GM19328 (cell line): ENCODE results near the gene TDRD3.

Experiments used
- ATAC-seq: cut with Tn5 transposase; IDR thresholded peaks from one replicate; pipeline ENCODE4 v1.9.1; 2021; ENCODE audit warnings: mild to moderate bottlenecking, moderate library complexity; ENCODE audit not compliant: unreplicated experiment

TDRD3 gene

DNA sequence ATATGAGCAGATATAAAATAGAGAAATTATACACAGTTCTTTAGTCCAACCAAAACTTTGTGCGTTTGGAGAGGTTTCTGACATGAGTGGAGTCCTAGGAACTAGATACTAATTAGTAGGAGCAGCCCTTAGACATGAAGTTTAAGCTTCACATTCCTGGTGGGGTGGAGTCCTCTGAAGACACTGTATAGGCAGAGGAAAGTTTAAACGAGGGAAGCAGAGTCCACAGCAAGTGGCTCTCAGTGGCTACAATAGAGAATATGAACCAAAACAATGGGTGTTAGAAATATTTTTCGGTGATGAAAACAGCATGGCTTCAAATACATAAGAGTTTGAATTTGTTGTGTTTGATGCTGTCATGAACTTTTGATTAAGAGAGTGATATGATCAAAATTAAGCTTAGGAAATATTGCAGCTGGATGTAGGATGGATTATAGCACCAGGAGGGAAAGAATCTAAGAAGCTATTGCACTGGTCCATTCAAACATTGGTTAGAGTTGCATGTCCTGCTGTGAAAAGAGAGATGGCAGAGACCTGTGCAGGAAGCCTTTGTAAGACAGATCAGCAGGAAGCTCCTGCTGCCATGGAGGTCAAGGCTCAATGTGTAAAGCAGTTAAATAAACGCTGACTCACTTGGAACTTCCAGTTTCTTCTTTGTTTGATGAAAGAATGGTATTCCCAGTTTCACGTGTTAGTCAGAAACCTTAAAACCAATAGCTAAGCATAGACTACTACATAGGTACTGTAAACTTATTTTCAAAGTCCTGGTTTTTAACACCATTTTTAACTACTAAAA lies 175.2 kb downstream of the TDRD3 start:
- no peak for ATAC-seq

DNA sequence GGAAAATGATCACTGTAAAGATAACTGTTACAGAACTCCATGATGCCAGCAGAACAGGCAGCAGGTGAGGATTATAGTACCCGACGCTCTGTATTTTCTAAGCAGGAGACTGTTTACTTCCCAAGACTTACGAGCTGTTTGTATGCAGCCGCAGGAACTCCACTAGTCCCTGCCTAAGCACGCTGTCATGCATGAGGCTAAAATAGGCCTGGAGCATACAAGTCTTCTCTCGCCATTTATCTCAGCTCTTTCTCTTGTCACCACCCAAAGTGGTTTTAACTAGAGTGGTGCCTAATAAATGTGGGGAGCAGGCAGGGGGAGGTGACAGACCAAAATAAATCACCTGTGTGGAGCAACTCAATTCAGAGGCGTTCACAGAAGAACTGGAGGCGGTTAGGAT lies 175.8 kb downstream of the TDRD3 start:
- no peak for ATAC-seq

DNA sequence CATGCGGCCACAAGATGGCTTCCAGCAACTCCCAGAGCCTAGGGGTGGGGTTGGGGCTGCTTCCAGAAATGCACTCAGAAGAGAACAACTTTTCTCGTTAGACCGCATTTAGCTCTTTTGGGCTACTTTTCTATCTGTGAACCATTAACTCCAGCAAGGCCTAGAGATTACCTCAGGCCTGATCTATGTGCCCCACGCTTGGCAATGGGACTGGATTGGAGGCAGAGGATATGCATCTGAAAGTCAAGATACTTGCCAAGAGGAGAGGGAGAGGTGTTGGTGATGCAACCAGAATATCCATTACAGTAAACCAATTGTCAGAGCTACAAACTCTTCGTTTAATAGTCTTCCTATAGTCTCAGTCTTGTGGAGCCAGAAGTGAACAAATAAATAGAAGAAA lies 177.7 kb downstream of the TDRD3 start:
- ATAC-seq, result no peak

DNA sequence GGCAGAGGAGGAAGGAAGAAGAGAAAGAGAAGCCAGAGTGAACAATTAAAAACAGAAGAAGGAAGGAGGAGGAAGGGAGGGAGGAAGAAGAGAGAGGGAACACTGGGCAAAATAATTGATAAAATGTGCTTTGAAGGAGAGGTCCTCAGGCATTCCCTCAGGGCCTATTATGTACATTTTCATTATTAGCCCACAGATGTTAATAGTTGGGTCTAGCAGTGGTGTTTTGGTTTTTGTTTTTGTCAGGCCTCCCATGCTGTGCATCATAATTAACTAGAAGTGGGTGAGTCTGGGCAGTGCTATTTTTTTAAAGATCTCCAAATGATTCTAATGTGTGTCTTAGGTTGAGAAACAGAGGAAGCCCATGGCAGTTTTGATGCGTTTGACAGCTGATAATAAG lies 178.1 kb downstream of the TDRD3 start:
- ATAC-seq, result no peak

DNA sequence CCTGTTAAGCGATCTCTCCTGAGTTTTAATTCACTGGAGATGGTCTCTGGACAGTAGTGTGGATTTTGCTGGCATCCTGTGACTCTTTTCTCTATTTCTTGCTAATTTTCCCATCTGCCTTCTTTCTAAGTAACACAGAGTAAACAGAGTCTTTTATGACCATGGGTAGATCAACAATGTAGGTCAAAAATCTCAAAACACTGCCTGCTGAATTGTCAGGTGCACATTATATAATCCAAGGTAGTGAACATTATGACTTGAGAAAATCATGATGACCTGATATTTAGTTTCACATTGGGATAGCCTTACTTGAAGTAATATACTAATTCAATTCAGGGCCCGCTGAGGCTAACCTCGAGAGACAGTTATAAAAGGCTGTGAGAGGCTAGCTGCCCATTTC lies 180.7 kb downstream of the TDRD3 start:
- no peak for ATAC-seq

DNA sequence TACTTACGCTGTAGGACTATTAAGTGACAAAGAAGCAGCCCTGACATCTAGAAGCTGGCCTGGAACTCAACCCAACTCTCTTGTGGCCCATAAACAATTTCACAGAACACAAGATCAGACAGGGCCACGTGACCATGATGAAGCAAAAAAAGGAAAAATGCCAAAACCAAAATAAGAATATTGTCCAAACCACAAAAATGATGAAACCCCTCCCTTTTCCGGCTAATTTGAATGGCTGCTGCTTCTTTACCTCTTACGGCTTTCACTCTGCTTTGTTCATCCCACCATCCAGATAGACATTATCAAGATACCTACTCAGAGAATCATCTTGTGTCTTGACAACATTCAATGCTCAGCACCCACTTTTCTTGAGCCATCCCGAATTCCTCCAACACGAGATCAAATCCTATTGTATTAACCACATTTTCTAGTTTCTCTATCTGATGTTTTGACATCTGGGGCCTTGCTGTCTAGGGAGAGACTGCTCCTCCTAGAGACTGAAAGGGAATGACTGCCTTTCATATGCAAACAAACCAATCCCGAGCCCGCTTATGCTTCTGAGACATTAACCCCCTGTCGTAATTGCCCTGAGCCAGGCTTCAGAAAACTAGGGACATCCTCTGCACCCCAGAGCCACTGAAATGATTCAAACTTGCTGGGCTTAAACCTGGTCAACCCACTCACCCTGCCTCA lies 186.3 kb downstream of the TDRD3 start:
- ATAC-seq, result no peak

DNA sequence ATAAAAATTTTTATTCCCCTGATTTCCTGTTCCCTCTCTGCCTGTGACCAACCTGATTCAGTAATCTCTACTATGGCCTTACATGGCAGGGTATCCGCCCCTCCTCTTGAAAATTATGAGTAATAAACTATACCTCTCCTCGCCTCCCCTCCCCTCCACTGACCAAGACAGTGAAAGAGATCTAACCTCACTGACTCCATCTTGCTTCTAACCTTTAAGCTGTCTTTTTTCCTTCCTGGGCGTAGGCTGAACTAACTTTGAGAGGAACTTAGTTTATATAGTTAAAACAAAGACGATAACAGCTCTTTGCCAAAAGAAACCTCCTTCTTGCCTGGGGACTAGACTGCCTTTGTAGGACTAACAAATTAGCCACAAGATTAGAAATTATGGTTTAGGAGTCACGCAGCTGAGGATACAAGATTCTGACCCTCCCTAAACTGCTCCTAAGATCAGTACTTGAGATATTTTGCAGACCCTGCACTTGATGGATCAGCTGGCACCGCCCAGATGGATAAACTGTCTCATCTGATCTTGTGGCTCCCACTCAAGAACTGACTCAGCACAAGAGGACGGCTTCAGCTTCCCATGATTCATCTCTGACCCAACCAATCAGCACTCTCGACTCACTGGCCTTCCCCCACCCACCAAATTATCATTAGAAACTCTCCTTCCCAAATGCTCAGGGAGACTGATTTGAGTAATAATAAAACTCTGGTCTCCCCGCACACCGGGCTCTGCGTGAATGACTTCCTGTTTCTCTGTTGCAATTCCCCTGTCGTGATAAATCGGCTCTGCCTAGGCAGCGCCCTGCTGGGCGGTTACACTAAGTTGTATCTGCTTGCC lies 187.1 kb downstream of the TDRD3 start:
- no peak for ATAC-seq

DNA sequence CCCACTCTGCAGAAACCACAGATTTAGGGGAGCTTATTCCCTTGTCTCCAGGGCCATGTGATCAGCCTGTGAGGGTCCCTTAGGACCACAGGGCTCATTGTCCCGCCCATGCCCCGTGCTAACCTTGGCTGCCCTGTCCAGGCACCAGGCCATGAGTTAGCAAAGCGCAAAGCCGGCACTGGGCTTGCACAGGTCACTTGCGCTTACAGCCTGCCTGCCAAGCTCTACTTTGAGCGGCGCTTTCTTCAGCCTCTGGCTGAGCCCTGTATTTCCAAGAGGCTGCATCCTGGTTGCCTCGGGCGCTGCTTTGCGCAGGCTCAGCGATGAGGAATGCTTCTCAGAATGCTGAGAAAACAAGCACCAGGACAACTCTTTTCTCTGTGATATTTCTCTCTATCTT lies 188.0 kb downstream of the TDRD3 start:
- no peak for ATAC-seq

DNA sequence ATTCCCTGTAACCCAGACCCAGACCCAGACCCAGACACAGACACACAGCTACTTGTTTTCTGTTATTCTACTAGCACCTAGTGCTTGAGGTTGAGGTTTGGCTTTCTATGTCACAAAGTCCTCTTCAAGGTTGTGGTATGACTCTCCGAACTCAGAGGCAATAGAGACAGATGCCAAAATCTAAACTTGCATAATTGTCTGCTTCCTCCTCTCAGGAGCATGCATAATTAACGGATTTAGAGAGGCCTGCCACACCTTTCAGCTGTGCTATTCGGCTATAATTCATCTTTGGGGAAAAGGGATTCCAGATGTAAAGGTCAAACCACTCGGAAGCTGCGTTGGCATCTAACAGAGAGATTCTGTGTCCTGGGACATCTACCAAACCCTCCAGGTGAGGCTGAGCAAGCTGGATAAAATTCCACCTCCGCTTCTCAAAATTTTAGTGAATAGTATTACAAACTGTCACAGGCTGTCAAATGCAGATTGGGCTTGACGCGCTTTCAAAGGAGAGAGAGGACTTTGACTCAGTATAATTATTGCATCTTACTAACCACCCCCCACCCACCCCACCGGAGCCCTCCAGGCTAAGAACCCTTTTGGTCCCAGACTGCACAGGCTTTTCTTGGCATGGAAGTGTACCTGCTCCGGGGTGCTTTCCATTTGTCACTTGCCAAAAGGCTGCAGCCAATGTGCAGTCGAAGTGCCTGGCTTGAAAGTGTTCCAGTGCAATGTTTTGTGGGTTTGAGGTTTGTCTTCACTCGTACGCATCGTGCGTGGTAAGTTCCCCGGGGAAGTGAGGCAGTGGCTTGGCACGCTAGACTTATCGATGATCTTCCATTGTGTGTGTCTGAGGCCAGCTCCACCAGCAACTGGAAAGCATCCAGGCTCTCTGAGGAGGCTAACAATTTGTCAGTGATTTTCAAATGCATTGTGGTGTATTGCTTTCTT lies 194.1 kb downstream of the TDRD3 start:
- ATAC-seq, result no peak

DNA sequence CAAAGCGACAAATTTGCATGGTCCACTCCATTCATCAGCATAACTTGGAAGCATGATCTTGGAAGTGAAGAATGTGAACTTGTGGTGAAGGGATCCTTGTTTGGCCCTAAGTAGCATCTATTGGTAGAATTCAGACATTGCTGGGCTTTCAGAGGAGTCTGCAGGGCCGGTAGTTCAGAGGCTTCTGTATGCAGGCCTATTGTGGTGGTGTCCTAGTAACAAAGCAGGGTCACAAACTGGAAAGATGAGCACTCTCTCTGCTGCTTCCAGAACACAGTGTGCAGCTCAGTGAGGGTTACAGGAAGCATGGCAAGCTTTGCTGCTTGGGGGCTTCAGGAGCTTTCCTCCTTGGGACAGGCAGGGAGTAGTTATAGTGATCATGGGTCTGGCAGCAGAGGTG lies 206.0 kb downstream of the TDRD3 start:
- ATAC-seq, result no peak

DNA sequence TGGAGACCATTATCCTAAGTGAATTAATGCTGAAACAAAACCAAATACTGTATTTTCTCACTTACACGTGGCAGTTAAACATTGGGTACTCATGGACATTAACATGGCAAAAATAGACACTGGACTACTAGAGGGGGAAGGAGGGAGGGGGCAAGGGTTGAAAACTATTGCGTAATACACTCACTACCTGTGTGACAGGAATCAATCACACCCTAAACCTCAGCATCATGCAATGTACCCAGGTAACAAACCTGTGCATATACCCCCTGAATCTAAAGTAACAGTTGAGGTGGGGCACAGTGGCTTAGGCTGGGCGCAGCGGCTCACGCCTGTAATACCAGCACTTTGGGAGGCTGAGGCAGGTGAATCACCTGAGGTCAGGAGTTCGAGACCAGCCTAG lies 207.0 kb downstream of the TDRD3 start:
- no peak for ATAC-seq

DNA sequence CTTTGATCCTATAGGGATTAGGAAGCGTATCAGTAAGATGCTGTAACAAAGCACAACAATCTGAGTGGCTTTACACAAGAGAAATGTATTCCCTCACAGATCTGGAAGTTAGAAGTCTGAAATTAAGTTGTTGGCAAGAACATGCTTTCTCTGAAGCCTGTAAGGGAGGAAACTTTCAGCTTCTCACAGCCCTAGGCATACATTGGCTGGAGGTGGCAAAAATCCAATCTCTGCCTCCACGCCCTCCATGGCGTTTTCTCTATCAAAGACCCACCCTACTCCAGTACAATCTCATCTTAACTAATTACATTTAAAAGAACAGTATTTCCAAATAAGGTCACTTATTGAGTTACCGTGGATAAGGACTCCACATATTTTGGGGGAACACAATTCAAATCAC lies 211.9 kb downstream of the TDRD3 start:
- no peak for ATAC-seq

DNA sequence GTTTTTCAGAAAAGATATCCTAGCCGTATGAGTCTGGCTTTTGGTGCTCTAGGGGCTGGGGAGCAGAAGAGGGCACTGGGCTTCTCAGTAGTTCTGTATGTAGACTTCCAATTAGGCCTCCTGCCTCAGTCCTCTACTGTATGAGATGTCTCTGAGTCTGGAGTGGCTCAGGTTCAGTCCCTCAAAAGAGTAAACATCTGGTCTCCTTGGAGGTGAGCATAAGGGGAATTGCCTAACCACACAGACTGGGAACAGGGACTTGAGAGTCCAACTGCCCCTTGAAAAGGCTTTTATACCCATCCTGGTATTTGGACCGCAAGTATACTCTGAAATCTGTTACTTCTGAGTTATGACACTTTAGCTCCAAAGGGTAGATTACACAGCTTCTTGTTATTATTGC lies 214.5 kb downstream of the TDRD3 start:
- ATAC-seq, result no peak

DNA sequence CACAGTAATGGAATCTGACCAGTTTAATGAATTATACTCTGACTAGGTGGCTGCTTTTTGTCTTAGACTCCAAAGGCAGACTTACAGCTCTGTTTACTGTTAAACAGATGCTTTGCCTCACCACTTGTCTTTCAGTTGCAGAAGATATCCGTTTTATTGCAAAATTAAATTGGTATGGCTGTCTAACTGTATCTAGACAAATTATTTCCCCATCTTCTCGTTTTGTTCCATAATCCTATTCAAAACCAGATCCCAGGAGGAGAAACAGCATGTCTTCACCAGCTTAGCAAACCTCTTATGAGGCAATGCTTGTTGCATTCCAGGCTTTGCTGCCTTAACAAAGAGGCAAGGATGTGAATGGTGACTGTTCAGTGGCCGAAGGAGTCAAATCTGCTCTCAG lies 215.6 kb downstream of the TDRD3 start:
- ATAC-seq, result no peak

DNA sequence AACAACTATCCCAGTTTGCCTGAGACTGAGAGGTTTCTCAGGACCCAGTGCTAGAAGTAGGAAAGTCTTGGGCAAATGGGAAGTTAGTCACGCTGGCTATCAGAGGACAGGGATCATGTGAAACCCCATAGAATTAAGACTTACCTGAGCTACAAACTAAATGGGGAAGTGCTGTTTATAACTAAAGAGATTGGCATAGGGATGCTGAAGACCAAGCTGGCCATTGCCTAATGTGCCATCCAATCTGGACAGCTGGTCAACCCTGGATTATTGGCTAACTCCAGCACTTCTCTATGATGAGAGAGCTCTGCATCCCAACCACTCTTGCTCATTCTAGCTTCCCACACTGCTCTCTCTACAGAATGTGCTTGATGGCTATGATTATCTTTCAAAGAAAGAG lies 216.1 kb downstream of the TDRD3 start:
- no peak for ATAC-seq

DNA sequence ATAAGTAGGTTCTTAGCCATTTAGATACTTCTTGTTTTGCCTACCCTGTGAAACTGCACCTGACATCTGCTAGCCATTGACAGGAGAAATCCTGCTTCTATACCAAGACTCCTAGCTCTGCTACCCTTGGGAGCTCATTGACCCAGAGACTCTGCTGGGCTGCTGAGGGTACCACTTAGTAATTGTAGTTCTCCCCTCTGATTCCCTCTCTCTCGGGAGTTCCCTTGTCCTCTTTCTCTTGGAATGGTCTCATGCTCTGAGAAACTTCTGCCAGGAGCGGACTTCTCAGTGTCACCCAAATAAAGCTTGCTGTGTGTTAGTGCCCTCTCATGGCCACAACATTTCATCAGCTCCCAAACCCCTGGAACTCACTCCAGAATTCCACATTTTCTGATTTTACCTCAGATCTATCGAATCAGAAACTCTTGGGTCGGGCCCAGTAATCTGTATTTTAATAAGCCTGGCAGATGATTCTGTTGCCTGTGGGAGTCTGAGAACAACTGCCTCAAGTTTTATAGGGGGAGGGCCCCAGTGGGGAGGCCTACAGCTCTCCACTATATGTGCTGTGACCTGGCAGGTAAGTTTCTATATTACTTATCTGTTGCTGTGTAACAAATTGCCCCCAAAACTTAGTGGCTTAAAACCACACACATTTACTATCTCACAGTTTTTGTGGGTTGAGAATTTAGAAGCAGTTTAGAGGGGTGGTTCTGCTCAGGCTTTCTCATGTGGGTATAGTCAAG lies 221.1 kb downstream of the TDRD3 start:
- ATAC-seq, result no peak

DNA sequence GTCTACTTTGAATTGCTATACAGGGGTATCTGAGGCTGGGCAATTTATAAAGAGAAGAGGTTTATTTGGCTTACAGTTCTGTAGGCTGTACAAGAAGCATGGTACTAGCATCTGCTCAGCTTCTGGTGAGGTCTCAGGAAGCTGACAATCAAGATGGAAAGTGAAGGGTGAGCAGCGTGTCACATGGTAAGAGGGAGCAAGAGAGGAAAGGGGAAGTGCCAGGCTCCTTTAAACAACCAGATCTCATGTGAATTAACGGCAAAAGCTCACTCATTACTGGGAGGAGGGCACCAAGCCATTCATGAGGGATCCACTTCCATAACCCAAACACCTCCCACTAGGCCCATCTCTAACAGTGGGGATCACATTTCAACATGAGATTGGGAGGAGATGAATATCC lies 222.4 kb downstream of the TDRD3 start:
- ATAC-seq, result no peak

DNA sequence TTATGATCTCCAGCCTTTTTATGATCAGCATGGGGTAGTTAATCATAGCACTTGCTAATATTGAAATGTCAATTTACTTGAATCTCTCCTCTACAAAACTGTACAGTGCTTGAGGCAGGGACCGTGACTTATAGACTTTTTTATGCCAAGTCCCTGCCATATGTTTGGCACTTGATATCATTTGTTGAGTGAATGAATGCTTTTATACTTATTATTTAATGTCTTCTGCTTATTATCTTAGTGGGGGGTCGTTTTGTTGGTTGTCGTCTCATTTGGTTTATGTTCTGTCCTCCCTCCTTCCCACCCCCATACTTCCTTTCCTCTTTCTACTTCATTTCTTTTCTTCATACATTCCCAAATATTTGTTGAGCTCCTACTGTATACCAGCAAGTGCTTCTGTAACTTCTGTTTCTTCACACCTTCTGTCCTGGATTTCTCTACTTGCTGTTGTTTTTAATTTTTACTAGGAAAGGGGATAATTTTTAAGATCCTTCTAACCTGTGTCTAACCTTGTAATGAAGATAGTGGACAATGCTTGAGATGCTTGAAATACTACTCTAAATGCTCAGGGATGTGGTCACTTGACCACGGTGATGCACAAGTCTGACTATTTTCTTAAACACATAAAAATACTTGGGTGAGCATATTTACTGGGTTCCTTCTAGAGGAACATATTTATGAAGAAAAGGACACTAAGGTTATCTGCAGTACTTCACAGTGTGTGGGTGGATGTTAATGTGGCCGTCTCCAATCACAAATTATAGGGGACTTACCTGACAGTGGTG lies 223.8 kb downstream of the TDRD3 start:
- ATAC-seq, result no peak

DNA sequence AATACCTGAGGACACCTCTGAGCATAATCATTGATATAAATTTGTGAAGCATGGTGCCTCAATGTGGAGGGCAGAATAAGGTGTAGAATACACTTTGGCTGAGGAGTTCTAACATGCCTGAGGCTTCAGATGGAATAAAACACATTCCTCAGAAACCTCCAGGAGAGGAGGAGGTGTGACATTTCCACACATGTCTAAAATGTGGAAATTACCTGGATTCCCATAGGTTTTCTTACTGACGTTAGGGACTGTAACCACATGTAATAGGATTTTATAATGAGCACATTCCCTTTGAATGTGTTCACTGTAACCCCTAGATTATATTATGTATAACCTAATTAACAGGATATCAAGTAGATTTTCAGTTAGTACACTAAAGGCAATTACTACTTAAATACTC lies 226.1 kb downstream of the TDRD3 start:
- ATAC-seq, result no peak
